Measurements from ENCODE around the gene CLDN14.
A peak's percentile ranks its signal among the peaks of the same experiment; 100 is the strongest.

The CLDN14 gene

GRCh38 chr21:36451506-36451905 lies 28.4 kb downstream of the CLDN14 start:
- Histone ChIP-seq H3K4me3 (ENCODE audit: severe bottlenecking) (no peak overlapping the region), H3K27me3 (ENCODE audit: insufficient read depth, poor library complexity, severe bottlenecking) (no peaks in the 10 kb centered on the region), H3K9me3 (ENCODE audit: severe bottlenecking) (no peaks in the 10 kb centered on the region), H3K4me1 (ENCODE audit: insufficient read depth, poor library complexity, severe bottlenecking) (no peaks in the 10 kb centered on the region), H3K36me3 (ENCODE audit: low read depth) (no peaks in the 10 kb centered on the region), H3K27ac (ENCODE audit: poor library complexity, severe bottlenecking) (no peak overlapping the region)
- ATAC-seq (ENCODE audit: low read depth) (no peak), DNase-seq (ENCODE audit: low spot score) (no peak)
- TF ChIP-seq, protein P1, sequence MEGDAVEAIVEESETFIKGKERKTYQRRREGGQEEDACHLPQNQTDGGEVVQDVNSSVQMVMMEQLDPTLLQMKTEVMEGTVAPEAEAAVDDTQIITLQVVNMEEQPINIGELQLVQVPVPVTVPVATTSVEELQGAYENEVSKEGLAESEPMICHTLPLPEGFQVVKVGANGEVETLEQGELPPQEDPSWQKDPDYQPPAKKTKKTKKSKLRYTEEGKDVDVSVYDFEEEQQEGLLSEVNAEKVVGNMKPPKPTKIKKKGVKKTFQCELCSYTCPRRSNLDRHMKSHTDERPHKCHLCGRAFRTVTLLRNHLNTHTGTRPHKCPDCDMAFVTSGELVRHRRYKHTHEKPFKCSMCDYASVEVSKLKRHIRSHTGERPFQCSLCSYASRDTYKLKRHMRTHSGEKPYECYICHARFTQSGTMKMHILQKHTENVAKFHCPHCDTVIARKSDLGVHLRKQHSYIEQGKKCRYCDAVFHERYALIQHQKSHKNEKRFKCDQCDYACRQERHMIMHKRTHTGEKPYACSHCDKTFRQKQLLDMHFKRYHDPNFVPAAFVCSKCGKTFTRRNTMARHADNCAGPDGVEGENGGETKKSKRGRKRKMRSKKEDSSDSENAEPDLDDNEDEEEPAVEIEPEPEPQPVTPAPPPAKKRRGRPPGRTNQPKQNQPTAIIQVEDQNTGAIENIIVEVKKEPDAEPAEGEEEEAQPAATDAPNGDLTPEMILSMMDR (IDR thresholded peaks at IDR 0.05; ENCODE audit: poor library complexity, severe bottlenecking), result no peak

DNA sequence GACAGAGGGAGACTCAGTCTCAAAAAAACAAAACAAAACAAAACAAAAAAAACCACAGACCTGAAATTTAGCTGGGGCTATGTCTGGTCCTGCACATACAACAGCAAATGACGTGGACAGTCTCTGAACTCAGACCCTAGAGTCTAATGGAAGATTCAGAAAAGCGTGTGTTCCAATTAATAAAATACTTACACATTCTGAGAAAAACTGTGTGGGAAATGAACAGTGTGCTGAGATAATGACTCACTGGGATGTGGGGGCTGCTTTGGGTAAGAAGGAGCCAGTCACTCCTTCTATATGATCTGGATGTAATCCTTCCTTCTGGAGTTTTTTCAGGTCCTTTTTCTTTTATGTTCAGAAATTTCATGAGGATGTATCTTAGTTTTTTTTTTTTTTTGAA lies 29.4 kb downstream of the CLDN14 start:
- H3K27ac ChIP-seq (ENCODE audit: poor library complexity, severe bottlenecking), result no peak overlapping the region

DNA sequence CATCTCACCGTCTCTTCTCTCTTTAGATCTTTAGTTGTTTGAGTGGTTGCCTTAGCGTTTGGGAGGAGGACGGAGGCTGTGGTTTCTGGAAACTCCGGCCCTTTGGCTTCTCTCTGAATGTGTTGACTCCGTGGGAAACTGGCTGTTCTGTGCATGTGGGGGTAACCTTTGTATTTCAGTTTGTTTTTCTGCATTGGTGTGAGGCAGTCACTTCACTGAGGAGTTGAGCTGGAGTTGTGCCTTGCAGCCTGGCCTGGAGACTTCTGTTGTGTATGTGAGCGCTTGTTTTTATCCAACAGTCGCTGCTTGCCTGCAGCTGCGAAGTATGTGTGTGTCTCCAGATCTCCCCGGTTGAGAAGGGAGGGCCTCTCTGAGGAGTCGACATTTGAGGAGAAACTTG lies 33.6 kb downstream of the CLDN14 start:
- Histone ChIP-seq H3K9me3 (ENCODE audit: severe bottlenecking) (no peaks in the 10 kb centered on the region), H3K27ac (ENCODE audit: poor library complexity, severe bottlenecking) (no peak overlapping the region), H3K4me1 (ENCODE audit: insufficient read depth, poor library complexity, severe bottlenecking) (no peaks in the 10 kb centered on the region), H3K36me3 (ENCODE audit: low read depth) (peaks cover 11% of the 10 kb centered on the region; the same call in 1 of the 2 replicates), H3K4me3 (ENCODE audit: severe bottlenecking) (no peak overlapping the region), H3K27me3 (ENCODE audit: insufficient read depth, poor library complexity, severe bottlenecking) (no peaks in the 10 kb centered on the region)
- DNase-seq (ENCODE audit: low spot score) (no peak), ATAC-seq (ENCODE audit: low read depth) (no peak)
- TF ChIP-seq, protein P1 (IDR thresholded peaks at IDR 0.05; ENCODE audit: poor library complexity, severe bottlenecking), result no peak

More for the DNA sequence above, 29.4 kb downstream of the CLDN14 start:
- Histone ChIP-seq H3K27me3 (ENCODE audit: insufficient read depth, poor library complexity, severe bottlenecking) (no peaks in the 10 kb centered on the region), H3K9me3 (ENCODE audit: severe bottlenecking) (no peaks in the 10 kb centered on the region), H3K36me3 (ENCODE audit: low read depth) (peaks cover 3% of the 10 kb centered on the region; the same call in 1 of the 2 replicates), H3K4me1 (ENCODE audit: insufficient read depth, poor library complexity, severe bottlenecking) (no peaks in the 10 kb centered on the region), H3K4me3 (ENCODE audit: severe bottlenecking) (no peak overlapping the region)
- DNase-seq (ENCODE audit: low spot score) (no peak), ATAC-seq (ENCODE audit: low read depth) (no peak)
- TF ChIP-seq, protein P1 (IDR thresholded peaks at IDR 0.05; ENCODE audit: poor library complexity, severe bottlenecking), result no peak

- DNase-seq (ENCODE audit: low spot score) (no peak), ATAC-seq (ENCODE audit: low read depth) (no peak)
- H3K4me1 ChIP-seq (ENCODE audit: insufficient read depth, poor library complexity, severe bottlenecking), result peaks cover 7% of the 10 kb centered on the region
- no peaks in the 10 kb centered on the region for H3K27me3 ChIP-seq (ENCODE audit: insufficient read depth, poor library complexity, severe bottlenecking)
- peaks cover 11% of the 10 kb centered on the region; the same call in 1 of the 2 replicates for H3K36me3 ChIP-seq (ENCODE audit: low read depth)
- no peaks in the 10 kb centered on the region for H3K9me3 ChIP-seq (ENCODE audit: severe bottlenecking)
- H3K4me3 ChIP-seq (ENCODE audit: severe bottlenecking), result no peak overlapping the region
- TF ChIP-seq, protein P1 (IDR thresholded peaks at IDR 0.05; ENCODE audit: poor library complexity, severe bottlenecking), result no peak
- H3K27ac ChIP-seq (ENCODE audit: poor library complexity, severe bottlenecking), result no peak overlapping the region
Observed at GRCh38 chr21:36441715-36442114, 38.2 kb downstream of the CLDN14 start.

GRCh38 chr21:36437745-36438128 lies 42.2 kb downstream of the CLDN14 start:
- TF ChIP-seq, protein P1 (IDR thresholded peaks at IDR 0.05; ENCODE audit: poor library complexity, severe bottlenecking), result no peak
- H3K27ac ChIP-seq (ENCODE audit: poor library complexity, severe bottlenecking), result peak overlapping the region; percentile 86
- peak; percentile 57 for ATAC-seq (ENCODE audit: low read depth)

More at GRCh38 chr21:36437745-36438128, 42.2 kb downstream of the CLDN14 start:
- H3K36me3 ChIP-seq (ENCODE audit: low read depth), result no peaks in the 10 kb centered on the region
- H3K9me3 ChIP-seq (ENCODE audit: severe bottlenecking), result no peaks in the 10 kb centered on the region
- H3K4me3 ChIP-seq (ENCODE audit: severe bottlenecking), result no peak overlapping the region
- H3K4me1 ChIP-seq (ENCODE audit: insufficient read depth, poor library complexity, severe bottlenecking), result peaks cover 19% of the 10 kb centered on the region
- H3K27me3 ChIP-seq (ENCODE audit: insufficient read depth, poor library complexity, severe bottlenecking), result no peaks in the 10 kb centered on the region
- no peak for DNase-seq (ENCODE audit: low spot score)

Measured in RWPE2 (cell line).